ENCODE results near the gene SLC30A5. TPM values are rescaled to one million over a fixed set of nuclear protein-coding genes. Genes with fewer than 3 reads are reported as not detected.
"Not testable (repeated sequence)": the region's sequence is repeated elsewhere in the genome, so short reads cannot be mapped to it uniquely, and the experiment has no call there.

The SLC30A5 gene
- 10 to 100 TPM; 77.4 to 83.1 (median 79.3) TPM for polyA plus RNA-seq (ENCODE audit: insufficient read length in 3 of 3)
- long read RNA-seq, donor 1, full-length matches to known transcripts = 10 of 17 reads
- long read RNA-seq, donor 1, partial matches to known transcripts = 7 of 17 reads
- long read RNA-seq, donor 1, other reads (novel, unspliced or antisense) = 0 of 17 reads
- long read RNA-seq, donor 2, full-length matches to known transcripts = 17 of 17 reads
- long read RNA-seq, donor 2, partial matches to known transcripts = 0 of 17 reads
- long read RNA-seq, donor 2, other reads (novel, unspliced or antisense) = 0 of 17 reads
- long read RNA-seq, donor 3, full-length matches to known transcripts = 13 of 13 reads
- long read RNA-seq, donor 3, partial matches to known transcripts = 0 of 13 reads
- long read RNA-seq, donor 3, other reads (novel, unspliced or antisense) = 0 of 13 reads
- long read RNA-seq, donor 4, full-length matches to known transcripts = 7 of 17 reads
- long read RNA-seq, donor 4, partial matches to known transcripts = 10 of 17 reads
- long read RNA-seq, donor 4, other reads (novel, unspliced or antisense) = 0 of 17 reads
- long read RNA-seq, donor 5 = 0 reads
- long read RNA-seq, donor 6, full-length matches to known transcripts = 11 of 11 reads
- long read RNA-seq, donor 6, partial matches to known transcripts = 0 of 11 reads
- long read RNA-seq, donor 6, other reads (novel, unspliced or antisense) = 0 of 11 reads
- long read RNA-seq, donor 7, full-length matches to known transcripts = 16 of 16 reads
- long read RNA-seq, donor 7, partial matches to known transcripts = 0 of 16 reads
- long read RNA-seq, donor 7, other reads (novel, unspliced or antisense) = 0 of 16 reads
- long read RNA-seq, donor 8 = 0 reads
- long read RNA-seq, donor 9, full-length matches to known transcripts = 6 of 14 reads
- long read RNA-seq, donor 9, partial matches to known transcripts = 8 of 14 reads
- long read RNA-seq, donor 9, other reads (novel, unspliced or antisense) = 0 of 14 reads
- long read RNA-seq, donor 10, full-length matches to known transcripts = 11 of 17 reads
- long read RNA-seq, donor 10, partial matches to known transcripts = 6 of 17 reads
- long read RNA-seq, donor 10, other reads (novel, unspliced or antisense) = 0 of 17 reads
- long read RNA-seq, donor 11, full-length matches to known transcripts = 9 of 9 reads
- long read RNA-seq, donor 11, partial matches to known transcripts = 0 of 9 reads
- long read RNA-seq, donor 11, other reads (novel, unspliced or antisense) = 0 of 9 reads
- long read RNA-seq, donor 12, full-length matches to known transcripts = 5 of 5 reads
- long read RNA-seq, donor 12, partial matches to known transcripts = 0 of 5 reads
- long read RNA-seq, donor 12, other reads (novel, unspliced or antisense) = 0 of 5 reads
- long read RNA-seq, donor 13 = 0 reads
- long read RNA-seq, donor 14, full-length matches to known transcripts = 9 of 14 reads
- long read RNA-seq, donor 14, partial matches to known transcripts = 5 of 14 reads
- long read RNA-seq, donor 14, other reads (novel, unspliced or antisense) = 0 of 14 reads
- long read RNA-seq, donor 15, full-length matches to known transcripts = 4 of 4 reads
- long read RNA-seq, donor 15, partial matches to known transcripts = 0 of 4 reads
- long read RNA-seq, donor 15, other reads (novel, unspliced or antisense) = 0 of 4 reads
- long read RNA-seq, donor 16, full-length matches to known transcripts = 35 of 51 reads
- long read RNA-seq, donor 16, partial matches to known transcripts = 16 of 51 reads
- long read RNA-seq, donor 16, other reads (novel, unspliced or antisense) = 0 of 51 reads

DNA sequence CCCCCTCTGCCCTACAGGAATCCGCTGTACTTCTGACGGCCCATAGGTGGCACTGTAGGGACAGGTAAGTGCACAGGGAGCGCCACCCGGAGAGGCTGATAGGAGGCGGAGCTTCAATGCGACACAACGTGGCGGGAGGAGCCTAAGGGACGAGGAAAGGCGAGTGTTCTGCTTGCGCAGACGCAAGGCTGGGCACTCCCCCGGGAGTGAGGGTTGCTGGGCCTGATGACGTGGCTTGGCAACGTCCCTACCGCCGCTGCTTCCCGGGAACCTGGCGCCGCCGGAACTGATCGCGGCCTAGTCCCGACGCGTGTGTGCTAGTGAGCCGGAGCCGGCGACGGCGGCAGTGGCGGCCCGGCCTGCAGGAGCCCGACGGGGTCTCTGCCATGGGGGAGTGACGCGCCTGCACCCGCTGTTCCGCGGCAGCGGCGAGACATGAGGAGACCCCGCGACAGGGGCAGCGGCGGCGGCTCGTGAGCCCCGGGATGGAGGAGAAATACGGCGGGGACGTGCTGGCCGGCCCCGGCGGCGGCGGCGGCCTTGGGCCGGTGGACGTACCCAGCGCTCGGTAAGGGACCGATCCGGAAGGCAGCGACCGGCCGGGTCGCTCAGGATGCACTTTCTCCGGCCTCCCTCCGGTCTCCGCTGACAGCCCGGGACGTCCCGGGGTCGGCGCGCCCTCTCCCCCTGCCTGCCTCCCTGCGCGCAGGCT, at the start of gene SLC30A5:
SLC30A5 (plus strand) TSS at position 244 of the 712 bp plus-strand sequence; CDS start at position 486, 242 bp downstream.
- DNase-seq (ENCODE audit: extremely low read depth in 1 of 11, low read depth in 9 of 11, low spot score in 4 of 11) = peak; percentile 98 to 100 (median 98)

DNA sequence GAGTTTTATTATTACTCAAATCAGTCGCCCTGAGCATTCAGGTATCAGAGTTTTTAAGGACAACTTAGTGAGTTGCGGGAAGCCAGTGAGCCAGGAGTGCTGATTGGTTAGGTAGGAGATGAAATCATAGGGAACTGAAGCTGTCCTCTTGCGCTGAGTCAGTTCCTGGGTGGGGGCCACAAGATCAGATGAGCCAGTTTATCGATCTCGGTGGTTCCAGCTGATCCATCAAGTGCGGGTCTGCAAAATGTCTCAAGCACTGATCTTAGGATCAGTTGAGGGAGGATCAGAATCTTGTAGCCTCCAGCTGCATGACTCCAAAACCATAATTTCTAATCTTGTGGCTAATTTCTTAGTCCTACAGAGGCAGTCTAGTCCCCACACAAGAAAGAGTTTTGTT, 48.6 kb upstream of the SLC30A5 start:
- DNase-seq (ENCODE audit: extremely low read depth in 1 of 11, low read depth in 9 of 11, low spot score in 4 of 11) = not testable (repeated sequence)

DNA sequence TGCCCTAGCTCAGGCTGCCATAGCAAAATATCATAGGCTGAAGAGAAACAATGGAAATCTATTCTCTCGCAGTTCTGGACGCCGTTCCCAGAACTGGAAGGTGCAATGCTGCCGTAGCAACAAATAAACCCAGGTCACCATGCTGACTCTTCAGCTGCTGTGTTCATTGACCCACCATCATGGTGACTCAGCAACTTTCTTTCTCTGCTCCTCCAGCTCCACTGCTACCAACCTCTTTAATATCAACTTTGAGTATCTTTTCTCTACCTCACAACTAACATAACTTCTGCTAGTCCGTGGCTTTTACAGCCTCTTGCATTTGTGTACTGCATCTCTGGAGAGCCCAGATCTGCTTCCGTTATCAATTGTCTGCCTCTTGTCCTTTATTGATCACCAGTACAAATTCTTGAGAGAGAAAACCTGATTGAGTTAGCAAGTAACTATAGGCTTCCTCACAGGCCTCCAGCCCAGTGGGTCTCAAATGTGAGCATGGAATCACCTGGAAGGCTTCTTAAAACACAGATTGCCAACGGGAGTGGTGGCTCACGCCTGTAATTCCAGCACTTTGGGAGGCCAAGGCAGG, 47.3 kb upstream of the SLC30A5 start:
- no peak for DNase-seq (ENCODE audit: extremely low read depth in 1 of 11, low read depth in 9 of 11, low spot score in 4 of 11)

DNA sequence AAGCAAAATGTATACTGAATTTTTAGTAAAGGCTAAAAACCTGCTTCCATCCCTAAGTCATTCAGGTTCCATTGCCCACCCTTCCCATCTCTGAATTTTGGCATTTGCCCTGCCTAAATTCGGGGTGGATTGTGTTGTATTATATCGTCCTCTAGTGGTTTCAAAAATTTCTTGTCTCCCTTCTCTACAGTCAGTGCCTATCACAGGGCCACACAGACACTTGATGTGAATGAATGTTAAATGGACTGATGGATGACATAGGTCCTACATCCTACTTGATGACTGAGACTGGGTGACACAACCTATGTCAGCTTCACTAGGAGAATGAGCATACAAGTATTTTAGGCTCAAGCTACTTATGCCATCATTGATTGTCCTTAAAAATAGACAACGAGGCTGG, 45.6 kb upstream of the SLC30A5 start:
- peak in 1 of 11 donors; percentile 13 for DNase-seq (ENCODE audit: extremely low read depth in 1 of 11, low read depth in 9 of 11, low spot score in 4 of 11)

DNA sequence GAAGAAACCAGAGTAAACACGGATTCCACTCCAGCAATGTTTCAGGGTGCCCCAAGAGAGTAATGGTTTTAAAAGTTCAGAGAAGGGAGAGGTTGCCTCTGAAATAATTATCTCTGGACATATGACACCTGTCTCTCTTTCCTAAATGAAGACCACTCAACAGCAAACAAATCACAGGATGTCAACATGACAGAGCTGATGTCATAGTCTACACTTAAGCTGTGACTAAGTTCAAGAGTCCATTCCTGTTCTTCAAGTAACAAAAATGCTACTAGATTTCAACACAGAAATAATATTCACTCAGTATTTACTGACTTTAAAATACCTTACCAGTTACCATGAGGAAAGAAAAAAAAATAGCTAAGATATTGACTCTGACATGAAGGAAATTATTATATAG, 44.7 kb upstream of the SLC30A5 start:
- DNase-seq (ENCODE audit: extremely low read depth in 1 of 11, low read depth in 9 of 11, low spot score in 4 of 11) = no peak

DNA sequence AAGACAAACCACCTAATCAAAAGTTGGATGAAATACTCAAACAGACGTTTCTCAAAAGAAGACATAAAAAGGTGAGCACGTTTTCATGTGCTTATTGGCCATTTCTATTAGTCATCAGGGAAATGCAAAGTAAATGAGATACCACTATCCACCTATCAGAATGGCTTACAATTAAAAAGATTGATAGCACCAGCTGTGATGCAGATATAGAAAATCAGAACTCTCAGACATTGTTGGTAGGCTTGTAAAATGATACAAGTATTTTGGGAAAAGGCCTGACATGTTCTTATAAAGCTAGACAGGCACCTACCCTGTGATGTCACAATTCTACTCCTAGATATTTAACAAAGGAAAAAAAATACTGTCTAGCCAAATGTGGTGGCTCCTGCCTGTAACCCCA, 44.0 kb upstream of the SLC30A5 start:
- no peak for DNase-seq (ENCODE audit: extremely low read depth in 1 of 11, low read depth in 9 of 11, low spot score in 4 of 11)

DNA sequence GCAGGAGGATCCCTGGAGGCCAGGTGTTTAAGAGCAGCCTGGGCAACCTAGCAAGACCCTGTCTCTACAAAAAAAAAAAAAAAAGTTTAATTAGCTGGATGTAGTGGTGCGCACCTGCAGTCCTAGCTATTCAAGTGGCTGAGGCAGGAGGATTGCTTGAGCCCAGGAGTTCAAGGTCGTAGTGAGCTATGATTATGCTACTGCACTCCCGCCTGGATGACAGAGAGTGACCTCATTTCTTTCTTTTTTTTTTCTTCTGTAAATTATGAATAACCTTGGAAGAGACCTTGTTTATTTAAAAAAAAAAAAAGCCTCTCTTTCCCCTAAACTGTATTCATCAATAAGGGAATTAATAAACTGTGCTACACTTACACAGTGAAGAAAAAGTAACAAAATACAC, 43.6 kb upstream of the SLC30A5 start:
- no peak for DNase-seq (ENCODE audit: extremely low read depth in 1 of 11, low read depth in 9 of 11, low spot score in 4 of 11)

DNA sequence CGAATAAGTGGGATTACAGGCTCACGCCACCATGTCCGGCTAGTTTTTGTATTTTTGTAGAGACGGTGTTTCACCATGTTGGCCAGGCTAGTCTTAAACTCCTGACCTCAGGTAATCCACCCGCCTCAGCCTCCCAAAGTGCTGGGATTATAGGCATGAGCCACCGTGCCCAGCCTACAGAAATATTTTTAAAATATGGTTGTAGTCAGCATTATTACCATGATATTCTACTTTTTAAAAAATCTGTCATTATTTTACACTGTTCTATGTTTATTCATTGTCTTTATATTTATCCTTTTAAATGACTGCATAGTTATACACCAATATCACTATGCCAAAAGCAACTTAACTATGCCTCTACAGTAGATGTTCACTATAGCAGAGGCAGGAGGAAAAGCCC, 41.6 kb upstream of the SLC30A5 start:
- no peak for DNase-seq (ENCODE audit: extremely low read depth in 1 of 11, low read depth in 9 of 11, low spot score in 4 of 11)

DNA sequence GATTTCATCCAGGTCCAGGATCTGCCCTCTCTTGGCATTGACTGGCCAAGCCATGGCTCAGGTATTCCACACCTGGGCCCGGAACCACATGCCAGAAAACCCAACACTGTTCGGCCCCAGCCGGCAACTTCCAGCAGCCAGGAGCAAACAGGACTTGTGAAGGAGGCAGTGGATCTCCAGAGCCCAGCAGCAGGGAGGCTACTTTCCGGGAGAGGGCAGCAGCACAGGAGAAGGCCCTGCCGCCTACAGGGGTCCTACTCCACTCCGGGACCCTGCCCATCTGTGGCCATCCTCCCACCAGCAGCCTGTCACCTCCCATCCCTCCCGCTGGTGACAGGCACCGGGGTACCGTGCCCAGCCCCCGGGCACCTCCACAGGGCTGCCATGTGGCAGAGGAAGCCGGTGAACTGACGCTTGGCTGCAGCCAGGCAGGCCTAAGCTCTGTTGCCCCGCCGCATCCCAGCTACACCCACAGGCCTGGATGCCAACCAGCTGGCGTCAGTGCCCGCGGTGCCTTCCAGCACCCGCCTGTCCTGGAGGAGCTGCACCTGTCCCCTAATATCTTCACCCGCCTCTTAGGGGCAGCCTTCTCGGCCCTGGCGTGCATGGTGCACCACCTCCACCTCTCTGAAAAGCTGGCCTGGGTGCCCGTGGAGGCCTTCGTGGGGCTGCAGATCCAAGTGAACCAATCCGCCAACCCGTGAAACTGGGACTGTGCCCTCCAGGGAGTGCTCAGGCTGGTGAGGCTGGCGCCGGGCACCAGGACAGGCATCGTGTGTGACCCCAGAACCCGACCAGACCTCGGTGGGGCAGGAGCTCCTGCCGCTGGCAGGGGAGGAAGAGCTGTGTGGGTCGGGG, 18.9 kb upstream of the SLC30A5 start:
- DNase-seq (ENCODE audit: extremely low read depth in 1 of 11, low read depth in 9 of 11, low spot score in 4 of 11) = no peak

DNA sequence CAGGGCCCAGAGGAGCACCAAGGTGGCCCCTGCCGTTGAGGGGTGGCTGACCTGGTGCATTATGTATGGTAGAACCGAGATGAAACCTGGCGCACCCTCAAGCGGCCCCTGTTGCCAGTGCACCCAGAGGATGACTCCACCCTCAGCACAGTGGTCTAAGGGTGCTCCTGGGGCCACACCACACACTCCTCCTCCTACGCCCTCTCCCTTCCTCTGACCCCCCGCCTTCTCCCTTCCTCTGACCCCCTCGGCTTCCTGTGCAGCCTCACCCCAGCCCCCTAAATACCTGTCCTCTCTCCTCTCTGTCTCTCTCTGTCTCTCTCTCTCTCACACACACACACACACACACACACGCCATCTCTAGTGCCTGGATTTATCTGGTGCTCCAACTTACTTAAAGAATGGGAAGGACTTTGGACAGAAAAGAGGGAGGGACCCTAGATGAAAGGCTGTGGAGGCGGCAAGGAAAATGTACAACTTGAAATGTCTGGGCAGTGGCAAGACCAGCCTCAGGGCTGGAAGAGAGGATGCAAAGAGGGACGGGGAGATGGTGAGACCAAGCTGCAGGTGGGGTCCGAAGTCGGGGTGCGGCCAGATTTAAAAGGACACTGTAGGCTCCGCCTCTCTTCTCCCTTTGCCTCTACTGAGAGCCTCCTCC, 18.2 kb upstream of the SLC30A5 start:
- no peak for DNase-seq (ENCODE audit: extremely low read depth in 1 of 11, low read depth in 9 of 11, low spot score in 4 of 11)

DNA sequence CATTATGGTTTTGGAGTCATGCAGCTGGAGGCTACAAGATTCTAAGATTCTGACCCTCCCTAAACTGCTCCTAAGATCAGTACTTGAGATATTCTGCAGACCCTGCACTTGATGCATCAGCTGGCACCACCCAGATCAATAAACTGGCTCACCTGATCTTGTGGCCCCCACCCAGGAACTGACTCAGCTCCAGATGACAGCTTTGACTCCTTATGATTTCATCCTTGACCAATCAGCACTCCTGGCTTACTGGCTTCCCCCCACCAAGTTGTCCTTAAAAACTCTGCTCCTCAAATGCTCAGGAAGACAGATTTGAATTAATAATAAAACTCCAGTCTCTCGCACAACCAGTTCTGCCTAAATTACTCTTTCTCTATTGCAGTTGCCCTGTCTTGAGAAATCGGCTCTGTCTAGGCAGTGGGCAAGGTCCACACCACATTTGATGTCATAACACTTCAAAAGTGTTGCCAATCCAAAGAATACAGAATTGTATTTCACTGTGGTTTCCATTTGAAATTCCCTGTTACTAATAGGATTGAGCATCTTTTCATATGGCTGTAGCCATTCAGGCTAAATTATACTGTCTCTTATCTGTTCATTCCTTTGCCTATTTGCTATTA, 14.8 kb upstream of the SLC30A5 start:
- DNase-seq (ENCODE audit: extremely low read depth in 1 of 11, low read depth in 9 of 11, low spot score in 4 of 11) = no peak

DNA sequence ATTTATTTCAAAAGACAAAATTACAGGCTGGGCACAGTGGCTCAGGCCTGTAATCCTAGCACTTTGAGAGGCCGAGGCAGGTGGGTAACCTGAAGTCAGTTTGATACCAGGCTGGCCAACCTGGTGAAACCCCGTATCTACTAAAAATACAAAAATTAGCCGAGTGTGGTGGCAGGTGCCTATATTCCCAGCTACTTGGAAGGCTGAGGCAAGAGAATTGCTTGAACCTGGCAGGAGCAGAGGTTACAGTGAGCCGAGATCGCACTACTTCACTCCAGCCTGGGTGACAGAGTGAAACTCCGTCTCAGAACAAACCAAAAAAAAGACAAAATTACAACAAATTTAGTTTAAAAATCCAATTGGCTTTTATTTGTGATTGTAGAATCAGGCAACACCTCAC, 14.3 kb upstream of the SLC30A5 start:
- DNase-seq (ENCODE audit: extremely low read depth in 1 of 11, low read depth in 9 of 11, low spot score in 4 of 11) = no peak

DNA sequence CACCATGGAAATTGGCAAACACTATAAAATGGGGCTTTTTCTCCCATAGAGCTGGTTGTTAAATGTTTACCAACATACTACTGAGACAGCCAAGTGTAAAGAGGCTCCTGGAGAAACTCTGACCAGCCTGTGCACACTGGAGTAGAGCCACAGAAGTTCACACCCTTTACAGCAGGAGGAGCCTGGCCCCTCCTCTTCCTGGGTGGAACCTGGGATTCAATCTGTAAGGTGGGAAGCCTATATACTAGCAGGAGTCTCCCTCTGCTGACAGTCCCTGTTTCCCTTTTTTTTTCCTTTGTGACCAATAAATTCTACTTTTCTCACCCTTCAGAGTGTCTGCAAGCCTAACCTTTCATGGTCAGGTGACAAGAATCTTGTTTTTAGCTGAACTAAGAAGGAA, 10.4 kb upstream of the SLC30A5 start:
- no peak for DNase-seq (ENCODE audit: extremely low read depth in 1 of 11, low read depth in 9 of 11, low spot score in 4 of 11)

DNA sequence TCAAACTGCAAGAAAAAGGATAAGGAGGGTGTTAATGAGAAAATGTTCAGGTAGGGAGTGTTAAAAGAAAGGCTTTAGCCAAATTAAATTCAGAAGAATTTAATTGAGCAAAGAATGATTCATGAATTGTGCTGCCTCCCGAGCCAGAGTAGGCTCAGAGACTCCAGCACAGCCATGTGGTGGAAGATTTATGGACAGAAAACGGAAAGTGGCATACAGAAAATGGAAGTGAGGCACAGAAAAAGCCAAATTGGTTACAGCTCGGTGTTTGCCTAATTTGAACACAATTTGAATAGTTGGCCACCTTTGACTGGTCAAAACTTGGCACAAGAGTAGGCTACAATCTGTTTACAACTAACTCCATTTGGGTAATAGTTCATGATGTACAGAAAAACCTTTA, 9.6 kb upstream of the SLC30A5 start:
- DNase-seq (ENCODE audit: extremely low read depth in 1 of 11, low read depth in 9 of 11, low spot score in 4 of 11) = no peak

DNA sequence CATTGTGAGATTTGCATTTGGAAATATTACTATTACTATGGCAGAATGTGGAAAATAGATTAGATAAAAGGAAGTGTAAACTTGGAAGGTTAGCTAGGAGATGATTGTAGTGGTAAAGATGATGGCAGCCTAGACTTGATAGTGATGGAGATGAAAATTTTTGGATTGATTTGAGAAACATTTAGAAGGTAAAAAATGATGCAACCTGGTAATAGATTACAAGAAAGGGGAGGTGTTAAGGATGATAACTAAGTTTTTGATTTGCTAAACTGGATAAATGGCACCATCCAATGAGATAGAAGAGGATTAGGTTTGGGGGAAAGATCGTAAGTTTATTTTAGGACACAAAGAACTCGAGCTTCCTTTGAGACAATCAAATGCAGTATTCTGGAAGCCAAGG, 8.9 kb upstream of the SLC30A5 start:
- no peak for DNase-seq (ENCODE audit: extremely low read depth in 1 of 11, low read depth in 9 of 11, low spot score in 4 of 11)

DNA sequence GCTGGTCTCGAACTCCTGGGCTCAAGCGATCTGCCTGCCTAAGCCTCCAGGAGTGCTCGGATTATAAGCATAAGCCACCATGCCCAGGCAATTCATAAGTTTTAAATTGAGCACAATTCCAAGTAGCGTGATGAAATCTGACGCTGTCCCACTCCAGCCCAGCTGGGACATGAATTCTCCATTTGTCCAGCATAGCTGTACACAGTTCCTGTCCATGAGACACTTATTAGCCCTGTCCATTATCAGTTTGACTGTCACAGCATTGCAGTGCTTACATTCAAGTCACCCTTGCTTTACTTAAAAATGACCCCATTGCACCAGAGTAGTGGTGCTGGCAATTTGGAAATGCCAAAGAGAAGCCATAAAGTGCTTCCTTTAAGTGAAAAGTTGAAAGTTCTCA, 7.6 kb upstream of the SLC30A5 start:
- DNase-seq (ENCODE audit: extremely low read depth in 1 of 11, low read depth in 9 of 11, low spot score in 4 of 11) = no peak
